MM.1S (cell line): Measurements from ENCODE around the gene SCAPER.
"Not testable (repeated sequence)": the region's sequence is repeated elsewhere in the genome, so short reads cannot be mapped to it uniquely, and the experiment has no call there.

Experiments used
- DNase-seq: peaks from one replicate; pipeline ENCODE4 v3.0.0-alpha.2; 2015
- H2AFZ ChIP-seq: fragments of 300-600 bp; sonication (generic); 2 replicates; pipeline ENCODE4 v1.6.0; 2016; ENCODE audit warnings: antibody characterized with exemption, low read length
- H3F3A ChIP-seq: fragments of 300-600 bp; sonication (generic); 2 replicates; pipeline ENCODE4 v1.6.1; 2016; ENCODE audit warnings: mild to moderate bottlenecking, antibody characterized with exemption, low read length, moderate library complexity, mixed read lengths; ENCODE audit not compliant: insufficient read depth
- H3K27ac ChIP-seq: fragments of 300-600 bp; sonication (generic); 2 replicates; pipeline ENCODE4 v1.5.1; 2016; ENCODE audit warnings: mild to moderate bottlenecking, low read length
- H3K27me3 ChIP-seq: fragments of 300-600 bp; sonication (generic); replicated peaks from 2 replicates; pipeline ENCODE4 v1.6.0; 2016; ENCODE audit warnings: low read length; ENCODE audit not compliant: insufficient read depth
- H3K36me3 ChIP-seq: fragments of 300-600 bp; sonication (generic); replicated peaks from 2 replicates; pipeline ENCODE4 v1.6.1; 2016; ENCODE audit warnings: mild to moderate bottlenecking, low read length, mixed read lengths; ENCODE audit not compliant: insufficient read depth
- H3K4me1 ChIP-seq: fragments of 300-600 bp; sonication (generic); 2 replicates; pipeline ENCODE4 v1.6.1; 2016; ENCODE audit warnings: low read length, mixed read lengths
- H3K4me2 ChIP-seq: fragments of 300-600 bp; sonication (generic); 2 replicates; pipeline ENCODE4 v1.6.0; 2016; ENCODE audit warnings: low read depth, low read length
- H3K4me3 ChIP-seq: fragments of 300-600 bp; sonication (generic); 2 replicates; pipeline ENCODE4 v1.5.1; 2016; ENCODE audit warnings: low read length, mixed read lengths
- H3K79me2 ChIP-seq: fragments of 300-600 bp; sonication (generic); 2 replicates; pipeline ENCODE4 v1.6.1; 2016; ENCODE audit warnings: mixed run types, low read length, mixed read lengths
- H3K9ac ChIP-seq: fragments of 300-600 bp; sonication (generic); 2 replicates; pipeline ENCODE4 v1.6.1; 2016; ENCODE audit warnings: low read length, mixed read lengths
- H3K9me2 ChIP-seq: fragments of 300-600 bp; sonication (generic); replicated peaks from 2 replicates; pipeline ENCODE4 v1.6.1; 2016; ENCODE audit warnings: mild to moderate bottlenecking, low read length, mixed read lengths; ENCODE audit not compliant: insufficient read depth
- H3K9me3 ChIP-seq: fragments of 300-600 bp; sonication (generic); replicated peaks from 2 replicates; pipeline ENCODE4 v1.6.1; 2016; ENCODE audit warnings: mild to moderate bottlenecking, low read length, mixed read lengths; ENCODE audit not compliant: insufficient read depth
- H4K20me1 ChIP-seq: fragments of 300-600 bp; sonication (generic); 2 replicates; pipeline ENCODE4 v1.6.1; 2016; ENCODE audit warnings: mild to moderate bottlenecking, low read length, moderate library complexity, mixed read lengths; ENCODE audit not compliant: insufficient read depth
- CTCF ChIP-seq: fragments of 300-600 bp; sonication (generic); IDR thresholded peaks from 2 replicates; pipeline ENCODE4 v1.5.1; 2016; ENCODE audit warnings: antibody characterized with exemption, low read length, mixed read lengths
- EZH2 ChIP-seq: fragments of 300-600 bp; sonication (generic); optimal IDR thresholded peaks from 2 replicates; pipeline ENCODE3; 2017; ENCODE audit warnings: low read depth, mild to moderate bottlenecking, antibody characterized with exemption, low read length, mixed read lengths
- EZH2phosphoT487 ChIP-seq: fragments of 300-600 bp; sonication (generic); IDR thresholded peaks from 2 replicates; pipeline ENCODE4 v1.6.1; 2018; ENCODE audit warnings: antibody characterized with exemption, low read length

The SCAPER gene

GRCh38 chr15:76503804-76504203, 401.3 kb downstream of the SCAPER start:
- Histone ChIP-seq H3K79me2 (no peaks in the 10 kb centered on the region), H3K9me2 (no peaks in the 10 kb centered on the region; the same call in 1 of the 2 replicates), H3K9ac (no peak overlapping the region), H2AFZ (no peak overlapping the region), H3K27me3 (no peaks in the 10 kb centered on the region), H3K4me1 (no peaks in the 10 kb centered on the region), H3K4me2 (no peak overlapping the region), H3K36me3 (no peaks in the 10 kb centered on the region), H3K27ac (no peak overlapping the region), H3K9me3 (no peaks in the 10 kb centered on the region), H3K4me3 (no peak overlapping the region), H3F3A (no peaks in the 10 kb centered on the region), H4K20me1 (no peaks in the 10 kb centered on the region)
- DNase-seq: no peak
- TF ChIP-seq EZH2 (no peak), CTCF (no peak), EZH2phosphoT487 (no peak)

- no peaks in the 10 kb centered on the region for H4K20me1 ChIP-seq
- H3F3A ChIP-seq: no peaks in the 10 kb centered on the region
- H3K9me2 ChIP-seq: no peaks in the 10 kb centered on the region; the same call in 1 of the 2 replicates
- H3K27me3 ChIP-seq: no peaks in the 10 kb centered on the region
- no peaks in the 10 kb centered on the region for H3K79me2 ChIP-seq
- H3K4me1 ChIP-seq: no peaks in the 10 kb centered on the region
- H2AFZ ChIP-seq: no peak overlapping the region
- no peak overlapping the region for H3K27ac ChIP-seq
- no peak for DNase-seq
- no peak for TF ChIP-seq EZH2
- no peak for TF ChIP-seq CTCF
- TF ChIP-seq EZH2phosphoT487: no peak
- no peak overlapping the region for H3K9ac ChIP-seq
- no peak overlapping the region for H3K4me3 ChIP-seq
- H3K9me3 ChIP-seq: no peaks in the 10 kb centered on the region
- H3K4me2 ChIP-seq: no peak overlapping the region
- no peaks in the 10 kb centered on the region for H3K36me3 ChIP-seq
Observed at GRCh38 chr15:76503121-76503520, 402.0 kb downstream of the SCAPER start.

- Histone ChIP-seq H3K27me3 (no peaks in the 10 kb centered on the region), H3K4me2 (no peak overlapping the region), H3K9ac (no peak overlapping the region), H3K9me3 (no peaks in the 10 kb centered on the region), H3K9me2 (no peaks in the 10 kb centered on the region; the same call in 1 of the 2 replicates), H2AFZ (no peak overlapping the region), H3K36me3 (no peaks in the 10 kb centered on the region), H3K4me1 (no peaks in the 10 kb centered on the region), H3F3A (no peaks in the 10 kb centered on the region), H3K27ac (no peak overlapping the region), H4K20me1 (no peaks in the 10 kb centered on the region), H3K79me2 (no peaks in the 10 kb centered on the region), H3K4me3 (no peak overlapping the region)
- TF ChIP-seq CTCF: no peak
- no peak for TF ChIP-seq EZH2phosphoT487
- TF ChIP-seq EZH2: no peak
- no peak for DNase-seq
Observed at GRCh38 chr15:76502678-76503077, 402.5 kb downstream of the SCAPER start.

GRCh38 chr15:76502185-76502584, 403.0 kb downstream of the SCAPER start:
- H3F3A ChIP-seq, H3K36me3 ChIP-seq, H3K9me3 ChIP-seq, DNase-seq, H3K9ac ChIP-seq, H3K4me3 ChIP-seq, H3K27me3 ChIP-seq, H4K20me1 ChIP-seq, H3K9me2 ChIP-seq, H3K79me2 ChIP-seq, H3K4me1 ChIP-seq, H2AFZ ChIP-seq, H3K4me2 ChIP-seq, H3K27ac ChIP-seq: not testable (repeated sequence)
